Stimulated activated CD8-positive, alpha-beta memory T cell treated with anti-CD3 and anti-CD28 coated beads, Interleukin-4, amount 100 ng/mL, for 48 hours (primary cell): ENCODE measurements around the gene PINK1.

Source experiments
- DNase-seq: peaks from one replicate; pipeline ENCODE4 v3.0.0-alpha.2; 2020

Gene PINK1

GRCh38 chr1:20611652-20612051 is 21.6 kb upstream of the PINK1 start:
- DNase-seq: no peak

GRCh38 chr1:20612221-20612746 is 21.0 kb upstream of the PINK1 start:
- no peak for DNase-seq

- no peak for DNase-seq
Observed at GRCh38 chr1:20614131-20614579, 19.1 kb upstream of the PINK1 start.

DNA sequence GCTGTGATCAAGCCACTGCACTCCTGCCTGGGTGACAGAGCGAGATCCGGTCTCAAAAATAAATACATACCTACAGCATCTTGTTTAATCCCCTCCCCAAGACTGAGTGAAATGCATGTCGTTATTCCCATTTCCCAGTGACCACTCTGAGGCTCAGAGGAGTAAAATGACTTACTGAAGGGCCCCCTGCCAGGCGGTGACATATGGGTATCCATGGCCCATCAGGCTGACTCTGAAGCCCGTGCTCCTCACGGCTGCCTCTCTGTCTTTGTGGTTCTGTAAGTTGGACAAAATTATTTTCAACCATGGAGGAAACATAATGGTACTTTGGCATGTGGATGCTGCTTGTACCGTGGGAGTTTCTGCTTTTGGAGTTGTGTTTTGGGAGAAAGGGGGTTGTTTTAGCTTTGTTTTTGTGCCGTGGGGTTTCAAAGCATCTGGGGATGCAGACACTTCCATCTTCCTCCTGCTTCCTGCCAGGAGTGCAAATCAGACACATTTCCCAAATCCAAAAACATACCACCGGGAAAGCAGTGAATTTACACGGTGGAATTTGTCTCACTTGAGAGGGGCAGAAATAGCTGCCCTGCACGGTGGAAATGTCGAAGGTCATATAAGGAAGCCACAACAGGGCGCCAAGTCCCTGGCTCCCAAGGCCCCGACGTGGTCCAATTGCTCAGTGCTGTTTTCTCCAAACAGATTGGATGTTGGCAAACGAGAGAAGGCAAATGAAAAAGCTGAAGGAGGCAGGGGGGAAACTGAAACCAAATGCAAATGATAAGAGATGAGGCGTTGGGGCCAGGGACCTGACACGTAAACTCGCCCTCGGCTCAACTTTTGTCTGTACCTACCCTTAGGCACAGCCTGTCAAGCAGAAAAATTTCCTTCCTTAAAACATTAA is 17.1 kb upstream of the PINK1 start:
- no peak for DNase-seq

- DNase-seq: no peak
Observed at GRCh38 chr1:20616847-20617487, 16.3 kb upstream of the PINK1 start.

DNA sequence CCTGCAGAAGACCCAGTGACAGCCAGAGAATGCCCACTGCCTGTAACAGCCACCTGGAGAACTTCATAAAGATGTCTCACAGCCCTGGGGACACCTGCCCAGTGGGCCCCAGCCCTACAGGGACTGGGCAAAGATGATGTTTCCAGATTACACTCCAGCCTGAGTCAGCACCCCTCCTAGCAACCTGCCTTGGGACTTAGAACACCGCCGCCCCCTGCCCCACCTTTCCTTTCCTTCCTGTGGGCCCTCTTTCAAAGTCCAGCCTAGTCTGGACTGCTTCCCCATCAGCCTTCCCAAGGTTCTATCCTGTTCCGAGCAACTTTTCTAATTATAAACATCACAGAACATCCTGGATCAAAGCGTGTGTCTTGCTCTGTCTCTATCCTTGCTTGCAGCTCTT is 14.7 kb upstream of the PINK1 start:
- no peak for DNase-seq

DNA sequence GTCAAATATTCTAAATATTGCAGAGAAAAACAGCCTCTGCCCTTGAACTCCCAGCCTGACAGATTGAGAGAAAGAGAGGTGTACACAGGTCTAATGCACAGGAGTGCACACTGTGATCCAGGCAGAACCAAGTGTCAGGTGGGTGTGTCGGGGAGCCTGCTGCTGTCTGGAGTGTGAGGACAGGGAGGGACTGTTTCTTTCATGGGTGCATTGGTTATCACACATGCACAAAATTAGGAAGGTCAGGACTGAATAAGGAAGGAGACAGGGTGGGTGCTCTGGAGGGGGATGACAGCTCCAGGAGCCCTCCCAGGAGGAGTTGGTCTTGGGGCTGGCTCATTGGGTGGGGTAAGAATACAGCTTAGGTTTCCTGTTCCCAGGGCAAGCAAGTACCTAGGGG is 13.3 kb upstream of the PINK1 start:
- no peak for DNase-seq

GRCh38 chr1:20621012-20621411 is 12.2 kb upstream of the PINK1 start:
- no peak for DNase-seq

- no peak for DNase-seq
Observed at GRCh38 chr1:20624709-20625108, 8.5 kb upstream of the PINK1 start.

- no peak for DNase-seq
Observed at GRCh38 chr1:20625176-20626097, 7.8 kb upstream of the PINK1 start.

- no peak for DNase-seq
Observed at GRCh38 chr1:20626098-20626427, 7.2 kb upstream of the PINK1 start.

GRCh38 chr1:20626524-20626923 is 6.7 kb upstream of the PINK1 start:
- DNase-seq: no peak

GRCh38 chr1:20630729-20631128 is 2.5 kb upstream of the PINK1 start:
- DNase-seq: no peak

DNA sequence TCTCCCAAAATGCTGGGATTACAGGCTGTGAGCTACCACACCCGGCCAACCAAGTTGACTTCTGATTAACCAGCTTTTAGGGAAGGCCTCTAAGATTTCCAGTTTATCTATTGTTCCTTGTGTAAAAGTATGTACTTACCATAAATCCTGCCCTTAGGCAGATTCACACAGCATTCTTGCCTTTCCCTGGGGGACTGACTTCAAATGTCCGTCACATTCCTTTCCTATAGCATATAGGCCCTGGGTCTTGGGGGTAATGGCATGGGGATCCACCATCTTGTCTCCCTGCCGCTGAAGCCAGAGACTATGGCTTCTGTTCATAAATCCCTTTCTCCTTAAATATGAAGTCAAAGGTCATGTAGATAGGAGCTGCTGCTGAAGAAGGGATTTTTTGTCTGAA is 872 bp upstream of the PINK1 start:
- no peak for DNase-seq

DNA sequence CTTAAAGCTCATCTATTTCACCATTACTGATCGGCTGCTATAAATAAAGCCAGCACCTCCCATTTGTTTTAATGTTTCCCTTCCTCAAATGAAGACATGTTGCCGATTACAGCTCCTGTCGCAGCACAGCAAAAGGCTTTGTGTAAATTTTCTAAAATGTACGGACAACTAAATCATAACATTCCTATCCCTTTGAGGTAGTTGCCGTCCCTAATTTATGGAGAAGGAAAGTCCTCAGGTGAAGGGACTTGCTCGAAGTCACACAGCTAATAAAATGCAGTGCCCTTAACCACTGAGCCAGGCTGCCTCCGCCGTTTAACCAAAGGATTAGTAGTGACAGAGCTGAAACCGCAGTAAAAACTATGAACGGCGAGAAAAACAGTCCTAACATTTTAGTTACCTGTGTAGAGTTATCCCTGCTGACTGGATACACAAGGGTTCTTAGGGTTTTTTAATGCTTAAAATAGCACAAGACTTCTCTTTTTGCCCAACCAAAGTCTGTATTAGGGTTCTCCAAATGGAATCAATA is 871 bp downstream of the PINK1 start:
- peak; percentile 38 for DNase-seq

GRCh38 chr1:20634594-20635084 is 1.4 kb downstream of the PINK1 start:
- DNase-seq: peak; percentile 34

DNA sequence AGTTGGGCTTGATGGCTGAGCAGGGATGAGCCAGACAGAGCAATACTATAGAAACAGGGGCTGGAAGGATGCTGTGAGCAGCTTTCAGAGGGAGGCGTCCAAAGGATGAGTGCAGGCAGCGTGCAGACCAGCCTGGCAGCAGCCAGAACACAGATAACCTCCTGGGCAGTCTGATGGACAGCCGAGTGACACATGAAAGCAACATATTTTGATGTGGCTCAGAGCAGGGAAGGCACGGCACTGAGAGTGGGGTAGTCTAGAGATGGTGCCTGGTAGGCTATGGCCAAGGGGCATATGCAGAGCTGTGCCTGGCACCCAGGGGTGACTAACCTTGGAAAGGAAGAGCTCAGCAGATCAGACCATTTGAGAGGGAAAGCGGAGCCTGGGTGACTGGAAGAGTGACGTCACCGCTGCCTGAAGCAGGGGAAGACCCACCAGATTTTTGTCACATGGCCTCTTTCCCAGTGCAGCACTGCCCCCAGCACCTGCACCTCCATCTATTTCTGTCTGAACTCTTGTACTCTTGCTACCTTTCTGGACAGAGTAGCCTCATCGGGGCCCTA is 3.6 kb downstream of the PINK1 start:
- DNase-seq: no peak

DNA sequence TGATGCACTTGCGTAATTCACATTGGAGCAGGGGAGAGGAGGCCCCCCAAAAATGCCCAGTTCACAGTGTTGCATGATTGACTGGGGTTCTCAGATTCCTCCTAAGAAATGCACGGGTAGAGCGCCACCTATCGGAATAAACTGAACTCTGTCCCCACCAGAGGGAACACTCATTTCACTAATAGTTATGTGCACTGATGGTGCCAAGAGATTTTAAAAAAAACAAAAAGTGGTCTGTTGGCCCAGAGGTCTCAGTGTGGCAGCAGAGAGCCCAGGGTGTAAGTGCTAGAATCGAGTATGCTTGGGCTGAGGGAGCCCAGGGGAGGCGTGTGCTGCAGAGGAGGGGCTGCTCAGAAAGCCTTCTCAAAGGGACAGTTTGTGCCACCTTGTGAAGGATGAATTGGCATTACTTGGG is 6.9 kb downstream of the PINK1 start:
- DNase-seq: peak; percentile 74

DNA sequence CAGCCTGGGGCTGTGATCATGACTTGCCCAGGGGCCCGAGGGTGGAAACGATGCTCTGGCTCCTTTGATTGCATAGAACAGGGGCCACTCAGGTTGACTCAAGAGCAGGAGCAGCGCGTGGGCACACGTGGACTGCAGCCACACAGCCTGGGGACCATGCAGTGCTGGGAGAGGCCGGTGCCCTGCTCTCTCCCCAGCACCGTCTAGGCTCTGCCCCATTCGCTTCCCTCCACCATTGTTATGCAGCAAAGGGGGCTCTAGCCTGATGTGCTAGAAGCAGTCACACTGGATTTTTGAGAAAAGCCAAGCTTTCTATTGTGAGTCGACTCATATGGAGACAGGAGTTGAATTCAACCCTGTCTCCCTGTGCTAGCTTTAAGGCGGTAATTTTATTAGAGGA is 8.7 kb downstream of the PINK1 start:
- no peak for DNase-seq

DNA sequence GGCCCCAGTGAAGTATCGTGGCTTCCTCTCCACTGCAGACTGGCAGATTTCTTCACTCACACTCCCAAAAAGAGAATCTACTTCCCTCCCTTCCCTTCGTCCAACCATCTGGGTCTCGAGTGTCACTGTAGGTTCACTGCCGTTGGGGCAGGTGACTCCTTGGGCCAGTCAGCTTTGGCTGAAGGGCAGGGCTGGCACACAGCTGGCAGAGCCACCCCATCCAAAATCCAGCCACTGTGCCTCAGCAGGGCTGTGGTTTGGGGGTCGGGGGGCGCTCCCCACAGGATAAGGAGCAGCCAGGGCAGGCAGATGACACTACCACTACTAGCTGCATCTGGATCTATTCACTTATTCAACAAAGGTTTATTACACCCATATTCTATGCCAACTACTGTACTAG is 9.8 kb downstream of the PINK1 start:
- DNase-seq: no peak

GRCh38 chr1:20644416-20644815 is 11.2 kb downstream of the PINK1 start:
- DNase-seq: no peak

DNA sequence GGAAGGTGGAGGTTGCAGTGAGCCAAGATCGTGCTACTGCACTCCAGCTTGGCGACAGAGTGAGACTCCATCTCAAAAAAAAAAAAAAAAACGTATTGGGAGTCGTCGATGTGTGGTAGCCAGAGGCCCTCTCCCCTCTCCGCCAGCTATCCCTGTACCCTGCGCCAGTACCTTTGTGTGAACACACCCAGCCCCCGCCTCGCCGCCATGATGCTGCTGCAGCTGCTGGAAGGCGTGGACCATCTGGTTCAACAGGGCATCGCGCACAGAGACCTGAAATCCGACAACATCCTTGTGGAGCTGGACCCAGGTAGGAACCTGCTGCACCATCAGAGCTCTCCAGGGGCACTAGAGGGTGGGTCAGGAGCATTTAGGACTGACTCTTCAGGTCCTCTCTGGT is 12.2 kb downstream of the PINK1 start:
- no peak for DNase-seq
